OCI-LY1 (cell line): ENCODE measurements around the gene BRD3.

Source experiments
- CTCF ChIP-seq: fragments of 200-600 bp; sonication (generic), shearing (Covaris generic); IDR thresholded peaks from 2 replicates; pipeline ENCODE4 v1.5.1; 2017; ENCODE audit warnings: mild to moderate bottlenecking, antibody characterized with exemption, low read length, moderate library complexity, mixed read lengths
- EZH2 ChIP-seq: fragments of 200-600 bp; sonication (generic), shearing (Covaris generic); IDR thresholded peaks from 2 replicates; pipeline ENCODE4 v1.8.0; 2017; ENCODE audit warnings: borderline replicate concordance, mixed run types, mild to moderate bottlenecking, antibody characterized with exemption, low read length, moderate library complexity, mixed read lengths

- no peak for TF ChIP-seq CTCF
- no peak for TF ChIP-seq EZH2
Observed at GRCh38 chr9:134054891-134055811, 12.7 kb downstream of the BRD3 start.
